Cardiac septum (tissue), 1 donor: ENCODE data around the gene EIF1. TPM values are rescaled to one million over a fixed set of nuclear protein-coding genes. Genes with fewer than 3 reads are reported as not detected.
"Not testable (repeated sequence)": the region's sequence is repeated elsewhere in the genome, so short reads cannot be mapped to it uniquely, and the experiment has no call there.

Experiments used
- DNase-seq: peaks from one replicate; pipeline ENCODE4 v3.0.0-alpha.2; 2020; ENCODE audit warnings: low spot score
- intact Hi-C: fragments of 100-400 bp; cut with DNase I; formaldehyde crosslinking; loops from one replicate; pipeline ENCODE4 v1.14.0; 2022
- long read RNA-seq: library from polyadenylated mRNA; unstranded; transcript quantifications from one replicate; pipeline ENCODE4 v2.0.0, GENCODE V29; 2021
- total RNA-seq: library from RNA; stranded (reverse); fragmentation: NEBNext Ultra II Directional; extraction: Animal tissue kit (Norgen Biotek cat#: 25700); gene quantifications from one replicate; pipeline ENCODE4 v1.2.1, GENCODE V29; 2021
- donor health status: DM: no; HTN: no; CAD: no.

The EIF1 gene
- 1,014 TPM for total RNA-seq
- long read RNA-seq, transcript EIF1-203 (4 exons, 2,330 nt), result major isoform, 893 of 931 reads
- long read RNA-seq, transcript EIF1-201 (3 exons, 1,120 nt), result minor isoform, 5 of 931 reads
- long read RNA-seq, partial matches to known transcripts, result 10 of 931 reads
- long read RNA-seq, other reads (novel, unspliced or antisense), result 17 of 931 reads

- intact Hi-C loops, result loop anchor here (2.0 kb wide), 1 partner anchor 98 kb away; the partner anchor contains the start of gene JUP
- peak; percentile 100 for DNase-seq
Observed at GRCh38 chr17:41688641-41689496, at the start of gene EIF1. Gene EIF1, plus strand, starts transcription at chr17:41688885. Its CDS starts 154 bp downstream, at chr17:41689039.

GRCh38 chr17:41638941-41639340, 49.7 kb upstream of the EIF1 start:
- intact Hi-C loops, result no loop called here
- DNase-seq, result no peak

GRCh38 chr17:41639492-41640473, 48.9 kb upstream of the EIF1 start:
- no peak for DNase-seq
- intact Hi-C loops, result no loop called here

GRCh38 chr17:41640596-41640995, 48.1 kb upstream of the EIF1 start:
- intact Hi-C loops, result not testable (repeated sequence)

GRCh38 chr17:41642252-41643156, 46.2 kb upstream of the EIF1 start:
- intact Hi-C loops, result no loop called here
- DNase-seq, result no peak

More at GRCh38 chr17:41640596-41640995, 48.1 kb upstream of the EIF1 start:
- not testable (repeated sequence) for DNase-seq

GRCh38 chr17:41647038-41647813, 41.5 kb upstream of the EIF1 start:
- DNase-seq, result no peak
- intact Hi-C loops, result loop anchor here (5.0 kb wide), 1 partner anchor 840 kb away; no protein-coding TSS in a partner anchor

- intact Hi-C loops, result loop anchor here (1.0 to 5.0 kb wide), 4 partner anchors 14 to 841 kb away; no protein-coding TSS in a partner anchor
- DNase-seq, result peak; percentile 95
Observed at GRCh38 chr17:41647940-41648410, 40.7 kb upstream of the EIF1 start.

GRCh38 chr17:41648411-41649195, 40.1 kb upstream of the EIF1 start:
- intact Hi-C loops, result loop anchor here (1.0 to 5.0 kb wide), 4 partner anchors 14 to 841 kb away; no protein-coding TSS in a partner anchor

GRCh38 chr17:41649923-41650519, 38.7 kb upstream of the EIF1 start:
- no peak for DNase-seq
- intact Hi-C loops, result loop anchor here (2.0 to 5.0 kb wide), 2 partner anchors 741 to 843 kb away; no protein-coding TSS in a partner anchor

More at GRCh38 chr17:41648411-41649195, 40.1 kb upstream of the EIF1 start:
- DNase-seq, result peak; percentile 92

- DNase-seq, result no peak
- intact Hi-C loops, result no loop called here
Observed at GRCh38 chr17:41650794-41651624, 37.7 kb upstream of the EIF1 start.

GRCh38 chr17:41651625-41652460, 36.8 kb upstream of the EIF1 start:
- intact Hi-C loops, result no loop called here
- no peak for DNase-seq

GRCh38 chr17:41652461-41652970, 36.2 kb upstream of the EIF1 start:
- intact Hi-C loops, result no loop called here
- no peak for DNase-seq

GRCh38 chr17:41653421-41653820, 35.3 kb upstream of the EIF1 start:
- intact Hi-C loops, result no loop called here
- no peak for DNase-seq

- intact Hi-C loops, result no loop called here
- no peak for DNase-seq
Observed at GRCh38 chr17:41653892-41654677, 34.6 kb upstream of the EIF1 start.
